Trophoblast cell (in vitro differentiated cells and primary cell): ENCODE measurements around the gene FAM217A.

ENCODE experiments used
- DNase-seq, 2 donors: peaks; one replicate each; pipeline ENCODE4 v3.0.0-alpha.2; 2016
- H2AFZ ChIP-seq: 2 replicates; pipeline ENCODE4 v1.6.1; 2013; ENCODE audit warnings: low read length, moderate library complexity, mild to moderate bottlenecking; ENCODE audit not compliant: insufficient read depth, poor library complexity
- H2AK5ac ChIP-seq: 2 replicates; pipeline ENCODE4 v1.6.1; 2013; ENCODE audit warnings: mild to moderate bottlenecking, low read length
- H2BK120ac ChIP-seq: 2 replicates; pipeline ENCODE4 v1.6.1; 2013; ENCODE audit warnings: low read length, mild to moderate bottlenecking, moderate library complexity; ENCODE audit not compliant: insufficient read depth, poor library complexity
- H2BK12ac ChIP-seq: 2 replicates; pipeline ENCODE4 v1.6.1; 2013; ENCODE audit warnings: mild to moderate bottlenecking, low read length, moderate library complexity
- H2BK5ac ChIP-seq: 2 replicates; pipeline ENCODE4 v1.6.1; 2013; ENCODE audit warnings: low read length, low read depth, moderate library complexity, mild to moderate bottlenecking; ENCODE audit not compliant: poor library complexity
- H3K14ac ChIP-seq: 2 replicates; pipeline ENCODE4 v1.6.1; 2013; ENCODE audit warnings: mild to moderate bottlenecking, low read length
- H3K18ac ChIP-seq: 2 replicates; pipeline ENCODE4 v1.6.1; 2013; ENCODE audit warnings: mild to moderate bottlenecking, low read length
- H3K23ac ChIP-seq: 2 replicates; pipeline ENCODE4 v1.6.1; 2013; ENCODE audit warnings: low read length
- H3K27ac ChIP-seq: 2 replicates; pipeline ENCODE4 v1.5.1; 2013; ENCODE audit warnings: low read depth, mild to moderate bottlenecking, inconsistent platforms, low read length, moderate library complexity
- H3K27me3 ChIP-seq: 2 replicates; pipeline ENCODE4 v1.6.1; 2013; ENCODE audit warnings: inconsistent platforms, mild to moderate bottlenecking, low read length, moderate library complexity; ENCODE audit not compliant: insufficient read depth
- H3K36me3 ChIP-seq, 2 experiments: 1 replicate in 1 of 2; 2 replicates in 1 of 2; pipeline ENCODE4 v1.6.1; 2013; ENCODE audit warnings: low read length in 2 of 2, mild to moderate bottlenecking in 2 of 2, moderate library complexity in 1 of 2; ENCODE audit not compliant: insufficient read depth in 2 of 2, control insufficient read depth in 1 of 2
- H3K4ac ChIP-seq: 2 replicates; pipeline ENCODE4 v1.6.1; 2013; ENCODE audit warnings: low read depth, mild to moderate bottlenecking, low read length, moderate library complexity
- H3K4me1 ChIP-seq, 2 experiments: 1 replicate in 1 of 2; 2 replicates in 1 of 2; pipeline ENCODE4 v1.6.1; 2013; ENCODE audit warnings: low read length in 2 of 2, mild to moderate bottlenecking in 2 of 2, moderate library complexity in 1 of 2; ENCODE audit not compliant: insufficient read depth in 2 of 2, control insufficient read depth in 1 of 2
- H3K4me2 ChIP-seq: 2 replicates; pipeline ENCODE4 v1.6.1; 2013; ENCODE audit warnings: inconsistent platforms, mild to moderate bottlenecking, low read length, moderate library complexity
- H3K4me3 ChIP-seq: 2 replicates; pipeline ENCODE4 v1.5.1; 2013; ENCODE audit warnings: mild to moderate bottlenecking, low read depth, low read length, inconsistent platforms
- H3K79me1 ChIP-seq: one replicate; pipeline ENCODE4 v1.6.1; 2013; ENCODE audit warnings: low read length
- H3K79me2 ChIP-seq: 2 replicates; pipeline ENCODE4 v1.6.1; 2013; ENCODE audit warnings: low read length, mild to moderate bottlenecking; ENCODE audit not compliant: control insufficient read depth, insufficient read depth, poor library complexity
- H3K9ac ChIP-seq: 2 replicates; pipeline ENCODE4 v1.6.1; 2013; ENCODE audit warnings: mild to moderate bottlenecking, low read length
- H3K9me3 ChIP-seq: 2 replicates; pipeline ENCODE4 v1.6.1; 2013; ENCODE audit warnings: low read depth, mild to moderate bottlenecking, control low read depth, inconsistent platforms, low read length; ENCODE audit not compliant: insufficient read depth
- H4K12ac ChIP-seq: 2 replicates; pipeline ENCODE4 v1.6.1; 2013; ENCODE audit warnings: low read depth, mild to moderate bottlenecking, low read length, moderate library complexity
- H4K8ac ChIP-seq: 2 replicates; pipeline ENCODE4 v1.6.1; 2013; ENCODE audit warnings: low read depth, mild to moderate bottlenecking, low read length, moderate library complexity
- H4K91ac ChIP-seq: one replicate; pipeline ENCODE4 v1.6.1; 2013; ENCODE audit warnings: low read depth, mild to moderate bottlenecking, low read length, moderate library complexity
- WGBS: extraction: QIAGEN DNeasy Blood & Tissue Kit; methylation state at CpG from one replicate; pipeline ENCODE4 v1.1.7; 2013; ENCODE audit warnings: missing lambda C conversion rate; ENCODE audit not compliant: insufficient read length, insufficient coverage; ENCODE audit errors: extremely low coverage; 5-methylcytosine and 5-hydroxymethylcytosine counted together

The FAM217A gene

GRCh38 chr6:4124351-4124750, 45.4 kb upstream of the FAM217A start:
- Histone ChIP-seq H2BK120ac (no peak overlapping the region), H3K4me3 (no peak overlapping the region), H3K14ac (no peak overlapping the region), H3K4ac (no peak overlapping the region), H3K79me2 (no peaks in the 10 kb centered on the region), H4K12ac (no peak overlapping the region), H2AFZ (no peak overlapping the region), H4K8ac (no peak overlapping the region), H3K27ac (no peak overlapping the region), H3K9me3 (no peaks in the 10 kb centered on the region), H3K9ac (no peak overlapping the region), H2BK12ac (no peak overlapping the region), H3K36me3 (peaks cover 3 to 7% of the 10 kb centered on the region in 2 experiments), H2AK5ac (no peak overlapping the region), H4K91ac (no peak overlapping the region), H3K4me1 (peaks cover 4 to 9% of the 10 kb centered on the region in 2 experiments), H3K79me1 (peaks cover 3% of the 10 kb centered on the region), H2BK5ac (no peak overlapping the region), H3K23ac (no peak overlapping the region), H3K4me2 (no peak overlapping the region), H3K18ac (no peak overlapping the region), H3K27me3 (no peaks in the 10 kb centered on the region)
- WGBS = no CpG with 5 or more reads among the region's 1 CpG
- no peak for DNase-seq

- no peak overlapping the region for H3K9ac ChIP-seq
- no peak overlapping the region for H2AK5ac ChIP-seq
- H4K8ac ChIP-seq = no peak overlapping the region
- H3K4me1 ChIP-seq = peaks cover 0 to 2% of the 10 kb centered on the region in 2 experiments
- no peaks in the 10 kb centered on the region for H3K9me3 ChIP-seq
- H3K4me2 ChIP-seq = no peak overlapping the region
- WGBS = no CpG with 5 or more reads among the region's 4 CpGs
- H3K27me3 ChIP-seq = no peaks in the 10 kb centered on the region
- no peak overlapping the region for H2AFZ ChIP-seq
- no peaks in the 10 kb centered on the region for H3K79me1 ChIP-seq
- H3K4ac ChIP-seq = no peak overlapping the region
- H3K18ac ChIP-seq = no peak overlapping the region
- H3K4me3 ChIP-seq = no peak overlapping the region
- no peak overlapping the region for H3K14ac ChIP-seq
- H4K91ac ChIP-seq = no peak overlapping the region
- no peak overlapping the region for H2BK12ac ChIP-seq
- H3K23ac ChIP-seq = no peak overlapping the region
- peaks cover 5 to 11% of the 10 kb centered on the region in 2 experiments for H3K36me3 ChIP-seq
- H4K12ac ChIP-seq = no peak overlapping the region
- DNase-seq = peak; percentile 28 to 78
- H3K79me2 ChIP-seq = no peaks in the 10 kb centered on the region
- no peak overlapping the region for H2BK120ac ChIP-seq
- no peak overlapping the region for H3K27ac ChIP-seq
- H2BK5ac ChIP-seq = no peak overlapping the region
Measured at GRCh38 chr6:4115741-4116140, 36.8 kb upstream of the FAM217A start.

GRCh38 chr6:4114123-4114522, 35.2 kb upstream of the FAM217A start:
- no peaks in the 10 kb centered on the region for H3K27me3 ChIP-seq
- H3K27ac ChIP-seq = no peak overlapping the region
- no peak overlapping the region for H3K4ac ChIP-seq
- no peak overlapping the region for H2AFZ ChIP-seq
- H3K18ac ChIP-seq = no peak overlapping the region
- no peak overlapping the region for H2BK120ac ChIP-seq
- no CpG with 5 or more reads among the region's 3 CpGs for WGBS
- no peak overlapping the region for H2AK5ac ChIP-seq
- no peak overlapping the region for H3K14ac ChIP-seq
- no peak overlapping the region for H2BK5ac ChIP-seq
- no peaks in the 10 kb centered on the region for H3K79me1 ChIP-seq
- no peaks in the 10 kb centered on the region for H3K79me2 ChIP-seq
- H3K4me3 ChIP-seq = no peak overlapping the region
- no peak overlapping the region for H3K23ac ChIP-seq
- H3K36me3 ChIP-seq = peaks cover 2 to 5% of the 10 kb centered on the region in 2 experiments
- no peak overlapping the region for H3K4me2 ChIP-seq
- H3K4me1 ChIP-seq = peaks cover 0 to 2% of the 10 kb centered on the region in 2 experiments
- H4K91ac ChIP-seq = no peak overlapping the region
- H2BK12ac ChIP-seq = no peak overlapping the region
- no peak overlapping the region for H3K9ac ChIP-seq
- no peak overlapping the region for H4K12ac ChIP-seq
- H3K9me3 ChIP-seq = no peaks in the 10 kb centered on the region
- no peak overlapping the region for H4K8ac ChIP-seq
- no peak for DNase-seq

GRCh38 chr6:4113649-4114048, 34.7 kb upstream of the FAM217A start:
- Histone ChIP-seq H3K27me3 (no peaks in the 10 kb centered on the region), H2BK12ac (no peak overlapping the region), H4K8ac (no peak overlapping the region), H3K9ac (no peak overlapping the region), H3K79me1 (no peaks in the 10 kb centered on the region), H2AFZ (no peak overlapping the region), H3K18ac (no peak overlapping the region), H2BK120ac (no peak overlapping the region), H2AK5ac (no peak overlapping the region), H3K36me3 (peaks cover 2 to 3% of the 10 kb centered on the region in 2 experiments), H3K9me3 (no peaks in the 10 kb centered on the region), H3K14ac (no peak overlapping the region), H4K12ac (no peak overlapping the region), H3K4me1 (peaks cover 0 to 2% of the 10 kb centered on the region in 2 experiments), H3K4me2 (no peak overlapping the region), H4K91ac (no peak overlapping the region), H3K27ac (no peak overlapping the region), H3K23ac (no peak overlapping the region), H2BK5ac (no peak overlapping the region), H3K4me3 (no peak overlapping the region), H3K4ac (no peak overlapping the region), H3K79me2 (no peaks in the 10 kb centered on the region)
- DNase-seq = no peak
